A673 (cell line): ENCODE measurements around the gene RPL39L.

ENCODE experiments used
- CTCF ChIP-seq: fragments of 300-800, 200-600 bp; sonication (generic); conservative IDR thresholded peaks from 2 replicates; pipeline ENCODE4 v1.5.1; 2017; ENCODE audit warnings: low read depth, mild to moderate bottlenecking, antibody characterized with exemption, low read length, moderate library complexity, mixed read lengths
- EZH2 ChIP-seq: fragments of 200-600 bp; sonication (generic); IDR thresholded peaks from 2 replicates; pipeline ENCODE4 v1.6.1; 2017; ENCODE audit warnings: borderline replicate concordance, low read depth, mild to moderate bottlenecking, mixed read lengths, antibody characterized with exemption, low read length; ENCODE audit not compliant: poor library complexity, severe bottlenecking

DNA sequence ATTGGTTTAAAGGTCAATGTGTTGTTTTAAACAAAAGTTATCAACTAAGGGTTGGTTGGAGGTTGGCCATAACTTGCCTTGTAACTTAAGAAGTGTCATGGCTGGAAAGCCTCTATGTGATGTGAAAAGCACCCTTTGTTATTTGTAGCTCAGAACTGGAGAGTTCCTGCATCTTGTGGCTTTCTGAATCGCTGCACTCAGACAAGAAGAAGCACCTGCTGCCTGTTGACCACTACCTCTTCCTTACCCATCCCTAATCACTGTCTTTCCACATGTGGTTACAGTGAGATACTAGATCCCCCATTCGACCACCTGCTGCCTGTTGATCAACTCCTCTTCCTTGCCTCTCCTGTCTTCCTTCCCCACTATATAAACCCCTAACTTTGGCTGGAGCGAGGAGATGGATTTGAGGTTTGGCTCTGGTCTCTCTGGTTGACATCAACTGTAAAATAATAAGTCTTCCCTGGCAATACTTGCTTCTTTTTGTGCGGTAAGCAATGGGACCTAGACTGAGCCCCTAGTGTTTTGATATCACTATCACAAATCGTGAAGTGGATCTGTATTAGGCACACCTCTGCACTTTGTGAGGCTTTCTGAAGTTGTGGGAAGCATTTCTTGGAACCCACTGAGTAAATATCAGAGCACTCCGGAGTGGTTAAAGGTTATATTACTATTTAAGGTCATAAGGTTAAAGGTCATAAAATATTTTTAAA is 13.8 kb downstream of the RPL39L start:
- TF ChIP-seq CTCF (no peak), EZH2 (no peak)
